ENCODE measurements around the gene MAP6.
"Not testable (repeated sequence)": the region's sequence is repeated elsewhere in the genome, so short reads cannot be mapped to it uniquely, and the experiment has no call there.

The MAP6 gene

DNA sequence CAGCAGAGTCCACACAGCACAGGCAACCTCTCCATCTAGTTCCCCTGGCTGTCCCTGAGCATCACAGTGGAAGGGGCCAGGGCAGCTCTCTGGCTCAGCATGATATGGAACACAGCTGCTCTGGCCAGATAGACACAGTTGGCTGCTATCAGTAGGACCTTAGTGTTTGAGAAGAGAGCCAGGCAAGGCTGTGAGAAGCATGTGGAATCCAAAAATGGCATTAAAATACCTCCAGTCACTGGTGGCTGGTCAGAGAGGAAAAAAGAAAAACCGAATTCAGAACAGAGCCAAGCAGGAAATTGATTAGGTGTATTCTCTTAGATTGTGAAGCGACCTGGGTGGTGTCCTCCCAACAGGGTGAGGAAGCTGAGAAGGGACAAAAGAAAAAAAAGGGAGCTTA lies 78.9 kb downstream of the MAP6 start:
- no peak for DNase-seq

DNA sequence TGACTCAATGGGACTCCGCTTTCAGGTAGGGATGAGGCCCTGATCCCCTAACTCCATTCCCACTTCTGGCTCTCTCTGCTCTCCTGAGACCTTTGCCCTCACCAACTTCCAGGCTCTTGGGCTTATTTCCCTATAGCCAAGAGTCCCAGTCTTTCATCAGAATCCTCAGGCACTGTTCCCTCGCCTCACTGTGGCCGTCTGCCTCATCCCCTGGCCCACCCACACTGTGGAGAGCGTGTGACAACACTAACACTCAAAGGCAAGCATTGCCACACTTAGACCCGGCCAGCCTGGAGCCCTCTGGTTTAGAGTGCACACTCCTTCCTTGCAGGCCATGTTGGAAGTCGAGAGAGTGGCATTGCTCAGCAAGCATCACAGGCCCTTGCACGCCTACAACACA lies 79.8 kb downstream of the MAP6 start:
- DNase-seq: no peak

DNA sequence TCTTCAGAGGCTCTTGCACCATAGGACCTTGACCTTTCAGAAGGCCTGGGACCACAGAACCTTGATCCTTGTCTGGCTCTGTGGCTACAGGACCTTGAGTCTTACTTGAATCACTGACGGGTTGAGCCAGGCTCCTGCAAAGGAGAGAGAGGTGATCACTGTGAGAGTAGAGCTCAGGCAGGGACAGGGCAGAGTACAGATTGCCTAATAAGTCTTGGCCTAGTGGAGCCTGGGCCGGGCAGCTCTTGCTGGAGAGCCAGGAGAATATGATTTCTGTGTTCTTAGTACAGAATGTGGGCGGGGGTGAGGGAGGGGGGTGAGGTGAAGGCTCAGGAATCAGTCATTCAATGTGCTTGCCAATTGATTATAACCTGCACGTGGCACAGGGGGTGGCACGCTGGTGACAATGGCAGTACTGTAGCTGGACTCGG lies 80.8 kb downstream of the MAP6 start:
- DNase-seq: no peak

DNA sequence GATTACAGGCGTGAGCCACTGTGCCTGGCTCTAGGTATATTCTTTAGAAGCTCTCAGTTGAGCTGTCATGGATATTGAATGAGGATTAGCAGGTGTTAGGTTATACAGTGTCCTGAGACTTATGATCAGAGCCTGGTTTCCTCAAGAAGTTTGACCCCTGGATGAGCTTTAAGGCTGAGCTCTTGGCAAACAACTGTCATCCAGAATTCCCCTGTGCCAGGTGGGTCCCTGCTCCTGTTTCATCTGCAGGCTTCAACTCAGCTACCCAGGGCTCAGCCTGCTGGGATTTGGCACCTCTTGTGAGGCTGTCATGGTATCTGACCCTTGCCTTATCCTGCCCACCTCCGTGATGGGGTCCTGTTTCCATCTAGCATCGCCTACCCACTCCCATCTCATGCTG lies 82.4 kb downstream of the MAP6 start:
- no peak for DNase-seq

DNA sequence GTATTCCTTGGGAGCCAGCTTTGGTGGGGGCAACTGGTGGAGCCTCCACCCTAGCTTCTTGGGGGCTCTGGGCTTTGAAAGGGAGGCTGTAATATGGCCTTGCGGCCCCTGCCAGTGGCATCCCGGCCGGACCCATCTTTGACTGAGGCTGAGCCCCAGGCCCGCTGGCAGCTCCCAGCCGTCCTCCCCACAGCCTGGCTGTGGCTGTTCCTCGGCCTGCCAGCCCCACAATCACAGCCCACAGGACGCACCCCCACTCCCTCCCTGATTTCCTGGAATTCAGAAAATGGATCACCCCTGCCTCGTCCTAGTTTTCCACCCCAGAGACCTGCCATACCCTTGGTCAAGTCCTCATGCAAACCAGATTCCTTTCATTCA lies 83.6 kb downstream of the MAP6 start:
- DNase-seq: no peak

DNA sequence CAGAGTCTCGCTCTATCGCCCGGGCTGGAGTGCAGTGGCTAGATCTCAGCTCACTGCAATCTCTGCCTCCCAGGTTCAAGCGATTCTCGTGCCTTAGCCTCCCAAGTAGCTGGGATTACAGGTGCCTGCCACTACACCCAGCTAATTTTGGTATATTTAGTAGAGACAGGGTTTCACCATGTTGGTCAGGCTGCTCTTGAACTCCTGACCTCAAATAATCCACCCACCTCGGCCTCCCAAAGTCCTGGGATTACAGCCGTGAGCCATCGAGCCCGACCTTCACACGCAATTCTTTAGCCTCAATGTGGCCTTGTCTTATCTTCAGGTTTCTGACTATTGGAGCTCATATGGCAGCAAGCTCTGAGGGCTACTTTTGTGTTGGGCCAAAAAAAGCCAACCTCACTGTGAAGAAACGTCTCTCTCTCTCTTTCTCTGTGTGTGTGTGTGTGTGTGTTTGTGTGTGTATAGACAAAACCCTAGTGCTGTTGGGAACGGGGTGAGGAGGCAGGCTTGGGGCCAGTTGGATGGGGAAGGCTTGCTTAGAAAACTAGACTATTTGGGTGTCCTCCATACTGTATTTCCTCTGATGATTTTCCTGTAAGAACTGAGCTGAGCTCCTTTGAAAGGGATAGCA lies 84.1 kb downstream of the MAP6 start:
- not testable (repeated sequence) for DNase-seq

DNA sequence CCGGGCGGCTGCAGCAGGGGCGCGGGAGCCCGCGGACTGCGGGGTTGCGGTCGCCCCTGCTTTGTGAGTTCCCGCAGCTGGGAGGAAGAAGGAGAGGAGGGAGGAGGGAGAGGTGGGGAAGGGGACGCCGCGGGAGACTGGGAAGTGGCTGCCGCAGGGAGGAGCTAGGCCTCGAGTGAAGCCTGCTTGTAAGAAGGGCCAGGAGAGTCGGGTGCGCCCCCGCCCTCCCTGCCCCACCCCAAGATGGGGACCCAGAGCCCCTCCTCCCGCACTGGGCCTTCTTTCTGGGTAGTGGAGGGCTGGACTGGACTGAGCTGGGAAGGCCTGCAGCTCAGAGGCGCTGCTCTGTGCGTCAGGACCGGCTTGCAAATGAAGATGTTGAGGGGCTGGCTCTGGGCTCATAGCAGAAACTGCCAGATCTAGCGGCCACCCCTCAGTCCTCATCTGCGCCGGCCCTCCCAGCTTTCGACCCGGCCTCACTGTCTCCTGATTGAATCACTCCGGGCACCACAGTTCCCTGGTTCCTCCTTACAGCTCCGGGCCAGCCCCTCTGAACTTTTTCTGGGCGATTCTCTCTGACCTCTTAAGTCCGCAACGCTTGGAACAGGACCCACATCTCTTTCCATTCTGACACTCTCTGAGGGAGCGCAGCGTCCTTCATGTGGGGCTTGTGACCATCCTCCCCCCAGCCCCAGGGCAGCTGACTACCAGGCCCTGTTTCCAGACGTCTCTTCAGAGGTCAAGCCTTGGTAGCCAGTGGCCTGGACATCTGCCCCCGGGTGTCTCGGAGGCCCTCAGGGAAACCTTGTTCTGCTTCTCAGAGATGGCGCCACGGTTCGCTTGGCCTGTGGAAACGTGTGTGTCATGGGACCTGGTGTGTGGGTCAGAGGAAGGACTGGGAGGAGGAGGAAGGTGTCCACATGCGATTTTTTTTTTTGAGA lies 84.8 kb downstream of the MAP6 start:
- DNase-seq: peak; percentile 41

DNA sequence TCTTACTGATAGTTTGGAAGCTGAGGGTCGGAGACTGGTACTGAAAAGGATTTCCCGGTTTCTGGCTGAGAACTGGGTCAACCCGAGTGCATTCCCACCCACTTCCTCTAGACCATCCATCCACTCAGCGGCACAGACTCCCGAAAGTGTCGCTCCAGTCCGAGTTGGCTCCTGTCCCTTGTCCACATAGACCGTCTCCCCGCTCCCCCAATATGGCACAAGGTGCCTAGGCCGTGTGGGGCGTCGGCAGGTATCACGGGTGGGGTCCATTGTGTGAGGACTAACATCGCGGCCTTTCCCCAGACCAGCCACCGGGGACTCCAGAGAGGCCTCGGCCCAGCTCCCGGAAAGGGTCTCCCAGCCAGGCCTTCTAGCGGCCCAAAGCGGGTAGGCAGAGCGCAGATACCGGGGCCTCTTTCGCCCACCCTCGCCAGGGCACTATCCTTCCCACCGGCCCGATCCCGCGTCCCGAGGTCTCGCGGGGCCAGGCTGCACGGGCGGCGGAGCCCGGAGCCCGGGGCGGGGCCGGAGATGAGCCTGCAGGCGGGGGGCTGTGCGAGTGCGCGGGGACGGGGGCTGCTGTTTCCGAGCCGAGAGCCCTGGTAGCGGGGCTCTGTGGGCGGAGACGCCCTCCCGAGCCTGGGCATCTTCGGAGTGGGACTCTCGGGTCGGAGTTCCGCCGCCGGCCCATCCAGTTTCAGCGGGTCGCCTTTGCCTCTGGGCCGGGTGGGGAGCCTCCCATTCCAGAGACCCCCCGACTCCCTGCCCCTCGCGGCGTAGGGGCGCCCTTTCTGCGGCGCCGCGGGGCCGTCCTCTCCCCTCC lies 85.7 kb downstream of the MAP6 start:
- peak; percentile 31 for DNase-seq

DNA sequence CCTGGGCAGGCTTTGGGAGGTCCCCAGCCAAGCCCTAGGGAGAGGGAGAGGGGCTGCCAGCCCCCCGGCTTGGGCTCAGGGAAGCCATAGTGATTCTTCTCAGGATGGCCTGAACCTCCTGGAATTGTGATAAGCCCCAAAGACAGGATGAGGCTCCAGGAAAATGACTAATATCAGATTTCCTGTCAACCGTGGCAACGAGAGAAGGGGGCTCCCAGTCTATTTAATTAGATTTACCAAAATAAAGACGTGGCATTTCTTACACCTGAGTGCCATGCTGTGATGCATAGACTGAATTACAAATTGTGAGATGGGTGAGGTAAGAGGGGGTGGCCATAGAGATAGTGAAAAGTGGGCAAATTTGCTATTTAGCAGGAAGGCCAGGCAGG lies 86.3 kb downstream of the MAP6 start:
- DNase-seq: no peak

DNA sequence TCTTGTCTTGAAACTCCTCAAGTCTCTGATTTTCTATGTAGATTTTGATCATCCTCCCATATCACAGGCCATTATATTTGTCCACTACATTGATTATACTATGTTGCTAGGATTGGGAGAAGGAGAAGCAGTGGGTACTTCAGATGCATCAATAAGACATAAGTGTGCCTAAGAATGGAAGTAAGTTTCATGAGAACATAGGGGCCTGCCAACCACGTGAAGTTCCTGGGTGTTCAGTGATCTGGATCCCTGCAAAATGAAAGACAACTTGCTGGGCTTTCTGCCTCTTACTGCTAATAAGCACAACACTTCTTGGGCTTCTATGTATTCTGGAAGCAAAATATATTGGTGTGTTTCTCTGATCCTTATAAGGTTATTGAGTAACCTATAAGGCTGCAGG lies 89.0 kb downstream of the MAP6 start:
- DNase-seq: no peak

DNA sequence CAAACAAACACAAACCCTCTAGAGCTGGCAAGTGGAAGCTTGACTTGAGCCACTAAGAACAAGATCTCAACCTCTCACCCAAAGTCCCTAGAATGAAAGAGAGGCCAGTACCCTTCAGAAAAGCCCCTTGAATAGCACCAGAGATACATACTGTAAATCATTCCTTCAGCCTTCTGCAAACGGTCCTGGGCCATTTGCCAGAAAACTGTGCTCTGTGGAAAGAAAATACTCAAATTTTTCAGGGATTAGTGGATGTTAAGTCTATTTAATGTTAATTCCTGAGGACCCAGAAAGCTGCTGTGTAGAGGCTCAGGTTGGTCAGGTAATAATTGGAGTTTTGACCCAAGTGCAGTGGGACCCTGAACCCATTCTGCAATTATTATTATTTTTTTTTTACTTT lies 89.9 kb downstream of the MAP6 start:
- no peak for DNase-seq

DNA sequence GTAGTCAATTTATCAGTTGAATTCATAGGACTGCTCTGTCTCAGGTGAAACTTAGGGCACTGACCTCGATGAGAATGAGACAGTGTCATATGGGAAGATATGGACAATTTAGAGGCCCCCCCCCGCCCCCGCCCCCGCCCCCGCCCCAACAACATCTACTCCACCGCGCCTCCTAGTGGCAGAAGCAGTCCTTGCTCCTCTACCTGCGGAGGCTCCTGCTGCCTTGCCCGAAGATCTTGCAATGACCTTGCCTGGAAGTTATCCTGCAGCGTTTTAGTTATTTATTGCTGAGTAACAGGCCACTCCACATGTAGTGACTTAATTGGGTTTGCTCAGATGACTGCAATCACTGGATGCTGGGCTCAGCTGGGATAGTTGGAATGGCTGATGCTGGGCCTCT lies 91.6 kb downstream of the MAP6 start:
- no peak for DNase-seq

DNA sequence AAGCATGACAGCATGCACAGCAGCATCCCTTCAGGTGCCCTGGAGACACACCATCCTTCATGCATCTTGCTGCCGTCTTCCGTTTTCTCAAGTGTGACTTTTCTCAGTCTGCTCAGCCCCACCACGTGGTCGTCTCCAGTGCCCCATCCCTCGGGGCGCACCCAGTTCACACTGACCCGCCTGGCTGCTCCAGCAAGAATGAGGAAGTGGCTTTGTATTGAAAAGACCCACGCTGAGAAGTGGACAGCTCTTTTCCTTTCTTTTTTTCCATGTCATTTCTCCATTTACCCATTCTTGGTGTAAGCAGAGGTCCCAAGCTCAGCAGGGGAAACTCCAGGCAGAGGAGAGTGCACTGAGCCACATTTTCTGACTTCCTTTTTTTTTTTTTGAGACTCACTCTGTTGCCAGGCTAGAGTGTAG lies 92.3 kb downstream of the MAP6 start:
- DNase-seq: peak; percentile 75

DNA sequence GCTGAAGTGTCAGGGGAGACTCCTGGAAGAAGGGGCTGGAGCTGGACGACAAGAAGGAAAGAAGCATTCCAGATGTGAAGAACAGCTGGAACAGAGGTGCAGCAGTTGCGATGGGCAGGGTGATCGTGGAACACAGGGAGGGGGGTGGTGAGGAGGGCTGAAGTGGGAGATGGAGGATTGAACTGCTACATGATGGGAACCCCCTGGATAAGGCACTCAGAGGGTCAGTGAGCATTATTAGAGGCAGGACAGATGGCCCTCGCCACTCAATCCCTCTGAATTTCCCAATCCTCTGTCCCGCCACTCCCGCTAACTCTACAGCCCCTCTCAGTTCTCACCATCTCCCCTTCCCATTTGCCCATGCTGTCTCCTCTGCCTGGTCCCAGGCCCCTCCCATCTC lies 92.8 kb downstream of the MAP6 start:
- DNase-seq: no peak

DNA sequence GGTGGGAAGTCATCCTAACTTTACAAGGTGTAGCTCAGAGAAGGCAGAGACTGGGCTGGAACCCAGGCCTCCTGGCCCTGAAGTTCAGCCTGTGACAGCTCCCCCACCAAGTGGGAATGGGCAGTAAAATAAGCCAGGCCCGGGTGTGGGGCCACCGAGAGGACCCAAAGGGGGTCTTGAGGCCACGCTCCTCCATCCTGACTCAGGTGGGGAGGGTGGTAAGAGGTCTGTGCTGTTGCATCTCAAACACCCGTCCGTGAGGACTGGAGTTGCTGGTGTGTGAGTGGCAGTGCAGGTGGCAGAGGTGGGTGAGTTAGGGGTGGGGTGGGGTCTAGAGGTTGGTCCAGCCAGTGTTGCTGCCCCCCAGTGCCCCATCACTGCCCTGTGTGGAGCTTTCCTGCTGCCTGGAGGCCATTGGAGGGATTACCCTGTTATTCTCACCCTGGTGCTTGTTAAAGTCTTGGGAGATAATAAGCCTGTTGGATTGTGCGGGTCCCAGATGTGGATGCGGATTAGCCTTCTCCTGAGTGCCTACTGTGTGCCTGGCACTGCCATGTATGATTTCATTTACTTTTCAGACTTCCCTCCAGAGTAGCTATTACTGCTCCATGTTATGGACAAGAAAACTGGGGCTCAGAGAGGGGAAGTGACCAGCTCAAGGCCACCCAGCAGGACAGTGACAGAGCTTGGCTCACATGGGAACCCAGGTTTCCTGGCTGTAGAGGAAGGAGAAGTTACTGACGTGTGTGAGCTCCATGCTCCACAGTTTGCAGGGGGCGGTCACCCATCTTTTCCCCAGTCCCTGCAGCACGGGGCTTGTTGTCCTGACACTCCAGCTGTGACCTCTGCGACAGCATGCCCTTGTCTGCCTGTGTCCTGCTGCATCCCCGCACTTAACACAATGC lies 93.9 kb downstream of the MAP6 start:
- DNase-seq: no peak

DNA sequence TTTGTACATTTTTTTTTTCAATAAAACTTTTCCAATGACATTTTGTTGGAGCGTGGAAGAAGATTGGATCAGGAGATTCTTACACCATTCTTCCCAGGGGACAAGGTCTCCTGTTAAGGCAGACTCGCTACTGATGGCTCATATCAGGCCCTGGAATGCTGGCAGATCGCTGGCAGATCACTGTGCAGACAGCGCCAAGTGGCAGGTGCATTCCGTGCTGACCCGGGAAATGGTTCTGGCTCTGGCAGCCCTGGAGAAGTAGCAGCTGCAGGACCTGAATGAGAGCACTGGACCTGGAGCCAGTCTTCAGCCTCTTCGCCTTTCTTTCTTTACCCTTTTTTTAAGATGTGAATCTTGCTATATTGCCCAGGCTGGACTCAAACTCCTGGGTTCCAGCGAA lies 96.1 kb downstream of the MAP6 start:
- no peak for DNase-seq

DNA sequence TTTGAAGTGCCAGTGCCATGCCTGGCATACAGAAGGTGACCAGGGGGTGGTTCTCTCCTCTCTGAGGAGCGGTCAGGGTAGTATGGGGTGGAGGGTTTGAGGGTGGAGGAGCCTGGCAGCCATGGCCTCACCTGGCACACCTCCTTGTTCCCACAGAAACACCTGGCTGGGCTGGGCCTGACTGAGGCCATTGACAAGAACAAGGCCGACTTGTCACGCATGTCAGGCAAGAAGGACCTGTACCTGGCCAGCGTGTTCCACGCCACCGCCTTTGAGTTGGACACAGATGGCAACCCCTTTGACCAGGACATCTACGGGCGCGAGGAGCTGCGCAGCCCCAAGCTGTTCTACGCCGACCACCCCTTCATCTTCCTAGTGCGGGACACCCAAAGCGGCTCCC lies 97.2 kb downstream of the MAP6 start:
- DNase-seq: no peak

DNA sequence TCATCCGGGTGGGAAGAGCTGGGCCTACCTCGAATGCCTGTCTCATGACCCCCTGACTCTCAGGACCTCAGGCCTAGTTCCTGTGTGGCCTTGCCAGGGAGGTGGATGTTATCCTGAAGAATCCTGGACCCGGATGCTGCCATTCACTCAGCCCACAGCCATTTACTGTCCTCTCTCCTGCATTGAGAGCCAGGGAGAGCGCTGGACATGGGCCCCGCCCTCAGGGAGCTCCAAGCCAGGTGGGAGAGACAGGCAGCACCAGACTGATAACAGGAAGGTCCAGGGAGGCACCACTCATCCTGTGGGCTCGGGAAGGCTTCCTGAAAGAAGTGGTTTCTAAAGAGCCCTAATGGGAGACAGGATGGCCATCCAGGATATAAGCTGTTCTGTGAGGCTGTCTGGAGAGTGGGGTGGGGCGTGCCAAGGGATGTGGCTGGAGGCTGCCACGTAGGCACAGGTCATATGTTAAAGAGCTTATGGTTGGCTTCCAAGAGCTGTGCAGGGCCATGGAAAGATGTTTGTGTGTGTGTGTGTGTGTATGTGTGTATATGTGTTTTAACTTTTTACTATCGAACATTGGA lies 98.2 kb downstream of the MAP6 start:
- no peak for DNase-seq

DNA sequence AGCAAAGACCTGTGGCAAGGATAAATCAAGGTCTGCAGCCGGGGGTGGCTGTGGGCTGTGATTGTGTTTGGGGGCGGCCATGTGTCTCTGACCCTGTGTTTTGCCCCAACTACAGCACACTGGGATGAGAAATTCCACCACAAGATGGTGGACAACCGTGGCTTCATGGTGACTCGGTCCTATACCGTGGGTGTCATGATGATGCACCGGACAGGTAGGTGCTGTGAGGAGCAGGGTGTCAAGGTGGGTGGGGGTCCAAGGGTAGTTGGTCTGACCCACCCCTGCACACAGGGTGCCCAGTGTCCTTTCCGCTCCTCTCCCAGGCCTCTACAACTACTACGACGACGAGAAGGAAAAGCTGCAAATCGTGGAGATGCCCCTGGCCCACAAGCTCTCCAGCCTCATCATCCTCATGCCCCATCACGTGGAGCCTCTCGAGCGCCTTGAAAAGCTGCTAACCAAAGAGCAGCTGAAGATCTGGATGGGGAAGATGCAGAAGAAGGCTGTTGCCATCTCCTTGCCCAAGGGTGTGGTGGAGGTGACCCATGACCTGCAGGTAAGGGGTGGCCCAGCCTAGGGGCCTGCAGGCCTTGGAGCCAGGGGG lies 100.1 kb downstream of the MAP6 start:
- no peak for DNase-seq

DNA sequence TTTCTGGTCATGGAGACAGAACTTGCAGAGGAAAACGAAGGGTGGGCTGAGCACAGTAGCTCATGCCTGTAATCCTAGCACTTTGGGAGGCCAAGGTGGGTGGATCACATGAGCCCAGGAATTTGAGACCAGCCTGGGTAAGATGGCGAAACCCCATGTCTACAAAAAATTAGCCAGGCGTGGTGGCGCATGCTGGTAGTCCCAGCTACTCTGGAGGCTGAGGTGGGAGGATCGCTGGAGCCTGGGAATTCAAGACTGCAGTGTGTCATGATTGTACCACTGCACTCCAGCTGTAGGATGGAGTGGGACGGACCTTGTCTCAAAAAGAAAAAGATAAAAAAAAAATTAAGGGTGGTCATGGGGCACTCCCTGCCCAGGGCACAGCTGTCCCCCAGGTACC lies 100.9 kb downstream of the MAP6 start:
- no peak for DNase-seq

DNA sequence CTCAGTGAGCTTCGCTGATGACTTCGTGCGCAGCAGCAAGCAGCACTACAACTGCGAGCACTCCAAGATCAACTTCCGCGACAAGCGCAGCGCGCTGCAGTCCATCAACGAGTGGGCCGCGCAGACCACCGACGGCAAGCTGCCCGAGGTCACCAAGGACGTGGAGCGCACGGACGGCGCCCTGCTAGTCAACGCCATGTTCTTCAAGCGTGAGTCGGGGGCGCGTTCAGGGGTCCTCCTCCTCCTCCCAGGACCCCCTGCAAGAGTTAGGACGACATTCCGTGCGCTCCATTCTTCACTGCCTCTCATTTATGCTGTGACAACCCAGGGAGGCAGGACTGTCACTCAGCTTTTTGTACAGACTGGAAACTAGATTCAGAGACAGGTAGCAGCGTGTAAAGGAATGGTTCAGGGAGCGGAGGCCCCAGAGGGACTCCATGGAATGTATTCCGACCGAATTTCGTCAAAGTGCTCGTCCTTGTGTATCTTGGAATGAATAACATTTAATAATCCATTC lies 102.0 kb downstream of the MAP6 start:
- no peak for DNase-seq

Measured in kidney glomerular epithelial cell (primary cell).